GM18499 (cell line): ENCODE results near the gene TWIST2.

Experiments used
- ATAC-seq: cut with Tn5 transposase; IDR thresholded peaks from one replicate; pipeline ENCODE4 v1.9.1; 2021; ENCODE audit warnings: moderate number of reproducible peaks; ENCODE audit not compliant: insufficient read depth, unreplicated experiment

The TWIST2 gene

DNA sequence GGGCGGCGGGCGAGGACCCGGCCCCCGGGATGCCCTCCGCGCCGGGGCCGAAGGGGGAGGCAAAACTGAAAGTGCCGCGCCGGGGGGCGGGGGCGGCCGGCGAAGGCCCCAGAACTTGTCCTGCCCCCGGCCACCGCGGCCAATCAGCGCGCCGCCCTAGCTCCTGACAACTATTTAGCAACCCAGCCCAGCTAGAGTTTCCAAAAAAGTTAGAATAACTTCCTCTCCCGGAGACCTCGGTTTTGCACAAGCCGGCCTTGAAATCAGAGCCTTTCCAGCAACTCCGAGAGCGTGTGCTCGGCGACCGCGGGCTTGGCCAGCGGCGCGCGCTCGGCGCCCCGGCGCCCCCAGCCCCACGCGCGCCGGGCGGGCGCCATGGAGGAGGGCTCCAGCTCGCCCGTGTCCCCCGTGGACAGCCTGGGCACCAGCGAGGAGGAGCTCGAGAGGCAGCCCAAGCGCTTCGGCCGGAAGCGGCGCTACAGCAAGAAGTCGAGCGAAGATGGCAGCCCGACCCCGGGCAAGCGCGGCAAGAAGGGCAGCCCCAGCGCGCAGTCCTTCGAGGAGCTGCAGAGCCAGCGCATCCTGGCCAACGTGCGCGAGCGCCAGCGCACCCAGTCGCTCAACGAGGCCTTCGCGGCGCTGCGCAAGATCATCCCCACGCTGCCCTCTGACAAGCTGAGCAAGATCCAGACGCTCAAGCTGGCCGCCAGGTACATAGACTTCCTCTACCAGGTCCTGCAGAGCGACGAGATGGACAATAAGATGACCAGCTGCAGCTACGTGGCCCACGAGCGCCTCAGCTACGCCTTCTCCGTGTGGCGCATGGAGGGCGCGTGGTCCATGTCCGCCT lies at the start of gene TWIST2:
Gene TWIST2, plus strand, starts transcription at position 245 of the 850 bp plus-strand sequence. Its CDS starts 131 bp downstream, at position 376.
- no peak for ATAC-seq

DNA sequence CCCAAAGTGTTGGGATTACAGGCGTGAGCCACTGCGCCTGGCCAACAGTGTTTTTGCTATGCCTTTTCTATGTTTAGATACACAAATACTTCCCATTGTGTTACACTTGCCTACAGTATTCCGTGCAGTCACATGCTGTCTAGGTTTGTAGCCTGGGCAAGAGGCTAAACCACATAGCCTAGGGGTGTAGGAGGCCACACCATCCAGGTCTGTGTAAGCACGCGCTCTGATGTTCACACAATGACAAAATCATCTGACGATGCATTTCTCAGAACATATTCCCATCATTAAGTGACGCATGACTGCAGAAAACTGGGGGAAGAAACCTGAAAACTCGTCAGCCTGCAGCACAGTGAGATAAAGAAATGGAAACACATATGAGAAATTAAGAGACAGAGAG lies 46.1 kb upstream of the TWIST2 start:
- ATAC-seq: no peak

DNA sequence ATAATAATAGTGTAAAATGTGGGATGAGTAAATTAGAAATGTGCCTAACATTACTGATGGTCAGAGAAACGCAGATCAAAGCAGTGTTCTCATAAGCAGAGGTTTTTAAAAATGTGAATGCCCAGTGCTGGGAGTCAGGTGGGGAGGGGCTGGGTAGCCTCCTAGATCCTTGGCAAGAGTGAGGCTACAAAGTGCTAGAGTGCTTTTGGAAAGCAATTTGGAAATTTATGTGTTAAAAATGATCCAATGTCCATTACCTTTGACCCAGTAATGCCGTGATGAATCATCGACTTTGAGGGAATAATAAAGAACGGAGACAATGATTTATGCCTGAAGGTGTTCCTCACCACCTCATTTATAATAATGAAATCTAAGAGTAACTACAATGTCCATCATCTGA lies 44.9 kb upstream of the TWIST2 start:
- no peak for ATAC-seq

DNA sequence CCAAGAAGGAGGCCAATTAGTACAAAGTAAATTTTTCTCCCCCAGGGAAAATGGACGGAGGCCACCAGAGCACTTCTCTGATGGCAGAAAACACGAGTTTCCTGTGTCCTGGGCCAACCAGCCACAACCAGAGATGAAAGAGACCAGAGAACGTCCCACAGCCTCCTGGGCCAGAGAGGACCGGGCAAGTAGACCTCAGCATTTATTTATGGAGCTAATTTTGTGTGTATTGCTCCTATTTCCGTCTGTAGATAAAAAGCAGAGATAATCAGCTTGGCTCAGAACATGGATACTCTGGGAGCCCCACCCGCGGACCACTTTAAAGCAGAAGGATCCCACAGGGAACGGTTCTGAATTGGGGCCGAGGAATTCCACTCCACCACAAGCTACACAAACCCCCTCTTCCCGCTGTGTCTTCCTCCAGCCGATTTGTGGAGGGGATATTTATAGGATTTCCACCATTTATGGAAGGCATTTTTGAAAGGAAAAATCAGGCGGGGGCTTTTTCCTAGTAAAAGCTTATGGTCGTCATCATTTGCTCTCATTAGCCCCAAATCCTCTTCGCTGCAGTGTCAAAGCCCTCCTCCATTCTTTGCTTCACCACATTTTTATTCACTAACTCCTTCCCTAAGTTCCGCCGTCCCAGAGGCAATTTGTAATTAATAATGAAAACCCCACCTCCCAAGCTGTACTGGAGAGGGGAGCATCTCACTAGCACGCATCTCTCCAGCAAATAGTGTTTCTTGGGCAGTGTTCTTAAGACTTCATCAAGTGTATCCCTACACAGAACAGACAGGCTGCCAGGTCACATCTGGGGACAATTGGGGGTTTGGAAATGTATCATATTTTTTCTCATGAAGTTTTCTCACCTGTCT lies 43.7 kb upstream of the TWIST2 start:
- ATAC-seq: no peak

DNA sequence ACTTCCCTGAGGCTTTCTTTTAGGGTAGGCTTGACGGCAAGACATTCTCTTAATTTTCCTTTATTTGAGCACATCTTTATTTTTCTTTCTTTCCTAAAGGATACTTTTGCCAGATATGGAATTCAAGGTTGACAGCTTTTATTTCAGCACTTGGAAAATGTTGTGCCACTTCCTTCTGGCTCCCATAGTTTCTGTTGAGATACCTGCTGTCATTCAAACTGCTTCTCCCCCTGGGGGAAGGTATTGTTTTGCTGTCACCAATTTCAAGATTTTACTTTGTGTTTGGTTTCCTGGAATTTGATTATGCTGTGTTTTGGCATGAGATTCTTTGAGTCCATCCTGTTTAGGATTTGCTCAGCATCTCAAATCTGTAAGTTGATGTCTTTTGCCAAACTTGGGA lies 39.1 kb upstream of the TWIST2 start:
- no peak for ATAC-seq

DNA sequence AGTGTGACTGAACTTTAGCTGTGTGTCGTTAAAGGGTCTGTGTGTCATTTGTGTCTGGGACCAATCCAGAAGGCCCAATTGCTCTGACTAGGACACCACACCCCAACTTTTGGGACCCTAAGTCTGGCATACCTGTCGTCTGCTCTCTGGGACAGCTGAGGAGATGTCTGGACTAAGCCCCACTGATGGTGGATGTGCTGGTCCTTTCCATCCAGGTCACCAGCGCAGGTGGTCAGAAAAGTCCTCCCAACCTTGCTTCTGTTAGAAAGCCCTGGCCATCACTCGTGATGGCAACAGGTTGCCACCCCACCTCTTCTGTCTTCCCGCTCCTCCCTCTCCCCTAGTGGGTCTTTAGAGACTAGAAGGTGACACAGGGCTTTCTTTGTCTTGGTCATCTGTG lies 37.6 kb upstream of the TWIST2 start:
- no peak for ATAC-seq

DNA sequence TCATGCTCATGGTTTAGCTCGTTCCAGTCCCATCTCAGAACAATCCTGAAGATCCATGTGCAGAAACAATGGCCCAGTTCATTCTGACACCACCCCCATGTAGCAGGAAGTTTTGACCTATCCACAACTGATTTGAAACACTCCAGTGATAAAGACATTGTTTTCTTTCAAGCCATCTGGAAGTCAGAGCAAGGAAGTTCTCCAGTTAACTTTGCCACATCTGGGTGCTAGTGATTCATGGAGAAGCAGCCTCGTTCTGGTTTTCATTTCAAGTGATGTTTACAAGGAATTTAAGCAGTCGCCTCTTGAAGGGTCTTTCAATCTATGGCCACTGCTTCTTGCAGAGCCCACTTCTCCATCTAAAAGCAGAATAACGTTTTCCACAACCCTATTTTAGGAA lies 36.6 kb upstream of the TWIST2 start:
- no peak for ATAC-seq

DNA sequence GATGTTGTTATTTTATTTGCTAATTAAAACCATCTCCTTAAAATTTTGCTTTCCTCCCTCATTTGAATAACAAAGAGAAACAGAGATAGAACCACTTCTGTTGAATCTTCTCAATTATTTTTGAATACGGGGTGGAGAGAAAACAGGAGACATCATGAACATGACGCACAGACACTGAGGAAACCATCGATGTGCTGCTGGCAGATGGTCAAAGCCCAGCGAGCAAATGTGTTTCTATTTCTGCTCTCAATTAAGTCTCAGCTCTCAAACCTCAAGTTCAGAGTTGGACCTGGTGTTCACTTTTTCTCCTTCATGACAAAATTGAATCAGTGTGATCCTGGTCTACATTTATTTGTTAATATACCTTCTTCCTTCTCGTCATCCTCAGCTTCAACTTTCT lies 36.1 kb upstream of the TWIST2 start:
- no peak for ATAC-seq

DNA sequence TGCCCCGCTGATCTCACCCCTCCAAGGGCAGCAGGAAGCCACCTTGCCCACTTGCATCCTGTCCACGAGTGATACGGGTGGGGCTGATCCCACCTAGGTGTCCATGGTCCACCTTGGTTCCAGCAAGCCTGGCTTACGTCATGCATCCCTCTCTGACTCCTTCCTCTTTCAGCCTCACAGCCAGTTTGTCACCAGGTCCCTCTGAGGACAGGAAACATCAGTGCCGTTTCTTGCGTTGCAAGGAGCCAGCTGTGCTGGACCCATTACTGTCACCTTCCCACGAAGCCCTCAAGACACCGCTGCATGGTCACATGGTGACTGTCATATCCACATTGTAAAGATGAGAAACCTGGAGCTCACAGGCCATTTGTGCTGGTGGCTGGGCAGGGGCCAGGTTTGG lies 34.8 kb upstream of the TWIST2 start:
- ATAC-seq: no peak

DNA sequence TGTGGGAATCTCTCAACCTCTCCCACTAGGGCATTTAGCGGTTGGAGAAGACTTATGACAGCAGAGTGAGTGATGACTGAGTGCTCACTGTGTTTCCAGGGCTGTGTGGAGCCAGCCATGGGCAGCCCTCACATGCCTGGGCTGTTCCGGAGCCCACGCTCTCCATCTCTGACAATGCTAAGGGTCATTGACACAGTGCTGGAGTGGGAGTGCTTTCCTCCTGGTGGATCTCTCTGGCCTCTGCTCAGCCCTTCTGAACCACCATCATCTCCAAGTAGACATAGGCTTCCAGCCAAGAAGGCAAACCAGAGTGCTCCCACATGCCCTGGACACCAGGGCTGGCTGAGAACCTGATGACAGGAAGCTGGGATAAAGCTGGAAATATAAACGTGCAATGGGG lies 33.1 kb upstream of the TWIST2 start:
- no peak for ATAC-seq

DNA sequence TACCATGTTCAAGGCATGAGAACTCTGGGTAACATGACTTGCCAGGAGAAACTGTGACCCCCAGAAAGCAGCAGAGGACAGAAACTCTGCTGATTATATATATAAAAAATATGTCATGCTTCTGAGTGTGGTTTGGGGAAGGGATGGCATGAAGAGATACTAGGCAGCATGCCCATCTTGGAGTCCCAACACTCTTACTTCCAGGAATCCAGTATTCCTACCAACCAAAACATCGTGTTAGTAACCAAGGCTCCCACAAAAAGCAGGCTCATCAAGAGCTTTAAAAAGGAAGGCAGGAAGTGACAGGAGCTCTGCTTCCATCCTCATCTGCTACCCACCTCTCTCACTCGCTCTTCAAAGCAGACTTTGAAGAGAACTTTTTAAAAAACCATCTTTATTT lies 31.6 kb upstream of the TWIST2 start:
- no peak for ATAC-seq

DNA sequence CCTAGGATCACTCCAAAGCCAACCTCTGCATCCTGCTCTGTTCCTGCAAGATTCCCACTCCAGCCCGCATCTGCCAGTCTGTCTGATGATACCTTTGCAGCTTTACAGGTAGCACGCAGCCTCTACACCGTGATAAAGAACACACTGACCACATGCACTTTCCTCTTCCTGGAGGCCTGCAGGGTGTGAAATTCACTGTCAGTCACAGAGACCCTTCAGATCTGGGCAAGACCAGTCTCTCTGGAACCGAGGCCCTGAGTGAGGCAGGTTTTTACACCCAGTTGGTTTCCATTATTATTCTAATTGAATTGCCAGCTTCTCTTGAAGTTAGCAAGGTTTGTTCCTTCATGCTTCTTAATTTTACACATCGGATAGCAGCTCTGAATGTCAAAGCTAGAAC lies 30.5 kb upstream of the TWIST2 start:
- no peak for ATAC-seq

DNA sequence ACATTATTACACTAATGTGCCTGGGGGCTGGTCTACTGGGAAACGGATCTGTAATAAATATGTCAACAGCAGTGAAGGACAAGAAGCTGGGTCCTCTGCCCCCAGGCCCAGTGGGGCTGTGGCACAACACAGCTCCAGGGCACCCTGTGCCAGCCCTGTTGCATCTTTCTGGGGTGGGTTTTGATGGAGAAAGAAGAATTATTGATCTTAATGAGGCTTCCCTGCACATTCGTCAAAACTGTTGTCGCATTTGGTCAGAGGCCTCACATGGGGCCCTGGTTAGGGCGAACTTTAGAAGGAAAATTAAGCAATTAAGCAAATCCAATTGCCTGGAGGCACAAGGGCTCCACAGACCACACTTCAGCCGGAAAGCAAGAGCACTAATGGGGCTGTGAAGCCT lies 30.0 kb upstream of the TWIST2 start:
- ATAC-seq: no peak

DNA sequence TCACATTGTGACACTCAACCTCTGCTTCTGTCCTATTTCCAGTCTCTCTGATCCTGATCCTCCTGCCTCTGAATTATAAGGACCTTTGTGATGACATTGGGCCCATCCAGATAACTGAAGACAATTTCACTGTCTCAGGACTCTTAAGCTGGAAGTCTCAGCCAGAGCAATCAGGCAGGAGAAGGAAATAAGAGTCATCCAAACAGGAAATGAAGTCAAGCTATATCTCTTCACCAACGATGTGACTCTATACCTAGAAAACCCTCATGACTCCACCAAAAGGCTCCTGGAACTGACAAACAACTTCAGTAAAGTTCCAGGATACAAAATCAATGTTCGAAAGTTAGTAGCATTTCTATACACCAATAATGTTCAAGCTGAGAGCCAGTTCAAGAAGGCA lies 29.3 kb upstream of the TWIST2 start:
- ATAC-seq: no peak

DNA sequence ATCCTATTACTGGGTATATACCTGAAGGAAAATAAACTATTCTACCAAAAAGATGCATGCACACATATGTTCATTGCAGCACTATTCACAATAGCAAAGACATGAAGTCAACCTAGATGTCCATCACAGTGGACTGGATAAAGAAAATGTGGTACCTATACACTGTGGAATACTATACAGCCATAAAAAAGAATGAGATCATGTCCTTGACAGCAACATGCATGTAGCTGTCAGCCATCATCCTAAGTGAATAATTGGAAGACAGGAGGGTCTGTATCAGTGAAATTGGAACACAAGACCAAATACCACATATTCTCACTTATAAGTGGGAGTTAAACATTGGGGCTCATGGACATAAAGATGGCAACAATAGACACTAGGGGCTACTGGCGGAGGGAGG lies 27.7 kb upstream of the TWIST2 start:
- ATAC-seq: no peak

DNA sequence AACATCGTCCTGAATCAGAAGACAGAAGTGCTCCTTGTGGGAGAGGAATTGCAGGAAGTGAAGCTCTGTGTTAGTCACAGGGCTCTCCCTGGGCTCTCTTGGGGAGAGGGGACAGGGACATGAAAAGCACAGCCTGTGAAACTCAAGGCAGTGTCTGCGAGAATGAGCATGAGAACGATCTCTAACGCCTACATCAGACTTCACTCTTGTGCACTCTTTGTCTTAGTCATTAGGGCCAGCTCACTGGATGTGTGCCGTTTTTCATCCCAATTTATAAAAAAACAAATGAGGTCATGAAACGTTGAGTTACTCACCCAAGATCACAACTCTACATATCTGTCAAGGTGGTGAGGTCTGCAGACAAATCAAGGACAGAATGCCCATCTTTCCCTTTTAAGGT lies 27.0 kb upstream of the TWIST2 start:
- no peak for ATAC-seq

DNA sequence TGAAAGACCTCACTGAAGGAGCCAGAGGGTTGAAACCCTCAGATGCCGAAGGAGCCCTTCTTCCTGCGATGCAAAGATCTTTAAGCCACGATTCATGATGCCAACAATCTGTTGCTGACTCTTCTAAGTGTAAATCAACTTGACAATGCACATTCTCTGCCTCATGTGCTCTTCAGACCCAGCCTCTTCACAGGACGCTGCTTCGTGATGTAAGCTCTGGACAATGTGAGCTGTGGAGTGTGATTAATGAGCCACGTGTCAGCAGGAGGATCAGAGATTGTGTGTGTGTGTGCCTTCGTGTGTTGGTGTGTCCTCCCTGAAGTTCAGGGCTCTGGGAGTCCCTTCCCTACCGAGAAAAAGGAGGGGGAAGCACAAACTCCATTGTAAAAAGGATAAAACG lies 26.5 kb upstream of the TWIST2 start:
- no peak for ATAC-seq

DNA sequence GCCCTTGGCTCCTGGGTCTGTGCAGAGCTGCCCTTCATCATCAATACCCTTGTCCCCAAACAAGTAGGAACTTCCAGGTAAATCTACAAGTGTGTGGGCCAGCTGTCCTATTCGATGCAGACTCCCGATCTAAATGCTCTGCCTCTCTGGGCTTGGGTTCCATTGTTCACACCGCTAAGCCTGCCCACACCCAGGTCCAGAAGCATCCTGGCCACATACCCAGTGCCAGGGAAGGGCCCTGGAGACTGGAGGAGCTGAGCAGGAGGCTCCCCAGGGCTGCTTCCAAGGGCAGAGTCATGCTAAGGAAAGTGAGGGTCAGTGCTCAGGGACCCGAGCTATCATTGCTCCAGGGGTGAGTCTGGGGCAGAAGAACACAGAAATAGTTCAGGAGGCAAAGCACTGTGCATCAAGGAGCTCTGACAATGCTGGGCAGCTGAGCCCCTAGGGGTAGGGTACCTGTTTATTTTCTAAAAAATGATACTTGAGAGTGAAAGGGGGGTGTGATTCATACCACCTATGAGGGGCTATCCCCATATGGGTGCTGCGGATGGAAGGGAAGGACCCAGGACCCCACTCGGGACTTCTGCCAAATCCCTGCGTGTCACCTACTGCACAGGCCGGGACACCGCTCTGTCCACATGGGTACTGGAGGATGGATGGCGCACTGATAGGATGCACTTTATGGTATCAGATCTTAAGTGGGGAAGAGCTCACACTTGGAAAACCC lies 25.8 kb upstream of the TWIST2 start:
- no peak for ATAC-seq

DNA sequence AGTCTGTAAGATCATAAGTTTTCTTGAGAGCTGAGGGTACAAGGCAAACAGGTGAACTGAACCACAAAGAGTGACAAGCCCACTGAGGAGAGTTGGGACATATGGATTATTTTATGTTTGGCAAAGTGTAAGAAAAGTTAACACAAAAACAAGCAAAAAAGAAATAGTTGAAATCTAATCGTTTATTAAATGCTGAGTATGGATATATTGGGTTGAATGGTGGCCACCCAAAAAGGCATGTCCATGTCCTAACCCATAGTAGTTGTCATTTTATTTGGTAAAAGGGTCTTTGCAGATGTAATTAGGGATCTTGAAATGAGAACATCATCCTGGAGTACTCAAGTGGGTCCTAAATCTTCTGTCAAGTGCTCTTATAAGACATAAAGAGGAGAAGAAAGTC lies 24.9 kb upstream of the TWIST2 start:
- ATAC-seq: no peak

DNA sequence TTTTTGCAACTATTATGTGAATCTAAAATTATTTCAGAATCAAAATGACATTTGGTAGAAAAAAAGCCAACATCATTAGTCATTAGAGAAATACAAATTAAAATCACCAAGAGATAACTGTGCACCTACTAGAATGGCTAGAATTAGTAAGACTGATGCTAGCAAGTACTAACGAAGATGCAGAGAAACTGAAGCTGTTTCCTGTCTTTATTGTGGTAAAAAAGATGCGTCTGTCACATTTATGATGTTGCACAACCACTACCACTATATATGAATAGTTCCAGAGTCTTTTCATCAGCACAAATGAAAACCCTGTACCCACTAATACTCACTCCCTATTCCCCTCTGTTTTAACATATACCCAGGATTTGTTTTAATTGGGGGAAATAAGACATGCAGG lies 16.7 kb upstream of the TWIST2 start:
- no peak for ATAC-seq

DNA sequence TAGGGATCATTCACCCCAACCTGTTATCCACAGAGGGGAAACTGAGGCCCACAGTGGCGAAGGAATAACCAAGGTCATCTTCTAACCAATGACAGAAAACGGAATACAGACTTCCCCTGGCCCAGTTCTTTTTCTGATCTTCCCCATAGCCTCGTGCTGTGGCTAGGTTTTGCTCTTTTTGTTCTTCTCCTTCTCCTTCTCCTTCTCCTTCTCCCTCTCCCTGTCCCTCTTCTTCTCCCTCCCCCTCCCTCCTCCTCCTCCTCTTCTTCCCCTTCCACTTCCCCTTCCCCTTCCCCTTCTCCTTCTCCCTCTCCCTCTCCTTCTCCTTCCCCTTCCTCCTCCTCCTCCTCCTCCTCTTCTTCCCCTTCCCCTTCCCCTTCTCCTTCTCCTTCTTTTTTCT lies 12.9 kb upstream of the TWIST2 start:
- no peak for ATAC-seq
